22Rv1 (cell line): ENCODE results near the gene UBL3.

Experiments
- CTCF ChIP-seq: fragments of 450-650 bp; IDR thresholded peaks from 2 replicates; pipeline ENCODE4 v1.5.1; 2017; ENCODE audit warnings: mild to moderate bottlenecking
- ZFX ChIP-seq: fragments of 450-650 bp; IDR thresholded peaks from 2 replicates; pipeline ENCODE4 v1.6.1; 2017; ENCODE audit warnings: antibody characterized with exemption, borderline replicate concordance

GRCh38 chr13:29877456-29878078 lies 27.1 kb upstream of the UBL3 start:
- TF ChIP-seq CTCF (no peak), ZFX (no peak)
